Astrocyte (in vitro differentiated cells and primary cell): Measurements from ENCODE around the gene PLEKHG5. TPM values are rescaled to one million over a fixed set of nuclear protein-coding genes. Genes with fewer than 3 reads are reported as not detected.

Experiments used
- DNase-seq: peaks from one replicate; pipeline ENCODE4 v3.0.0-alpha.2; 2010; ENCODE audit warnings: low read depth
- FAIRE-seq: peaks from 2 replicates; lab custom pipeline; 2011; peaks lifted over from hg19 to GRCh38; lab: Jason Lieb, UNC
- H2AFZ ChIP-seq: 2 replicates; pipeline ENCODE4 v1.6.0; 2012; ENCODE audit warnings: low read depth, low read length, inconsistent platforms
- H3K27ac ChIP-seq: 2 replicates; pipeline ENCODE4 v1.5.1; 2011; ENCODE audit warnings: low read depth, low read length, inconsistent platforms
- H3K27me3 ChIP-seq: 2 replicates; pipeline ENCODE4 v1.6.0; 2011; ENCODE audit warnings: low read length, inconsistent platforms; ENCODE audit not compliant: insufficient read depth
- H3K36me3 ChIP-seq: 2 replicates; pipeline ENCODE4 v1.5.1; 2011; ENCODE audit warnings: low read length, inconsistent platforms; ENCODE audit not compliant: insufficient read depth
- H3K4me1 ChIP-seq: 2 replicates; pipeline ENCODE4 v1.5.1; 2011; ENCODE audit warnings: low read length, inconsistent platforms; ENCODE audit not compliant: insufficient read depth
- H3K4me2 ChIP-seq: 2 replicates; pipeline ENCODE4 v1.6.0; 2012; ENCODE audit warnings: low read length, inconsistent platforms
- H3K4me3 ChIP-seq: 2 replicates; pipeline ENCODE4 v1.5.1; 2011; ENCODE audit warnings: low read depth, mild to moderate bottlenecking, low read length, inconsistent platforms; ENCODE audit not compliant: insufficient read depth
- H3K79me2 ChIP-seq: 2 replicates; pipeline ENCODE4 v1.6.0; 2012; ENCODE audit warnings: mild to moderate bottlenecking, low read length, inconsistent platforms; ENCODE audit not compliant: insufficient read depth
- H3K9ac ChIP-seq: 2 replicates; pipeline ENCODE4 v1.6.0; 2012; ENCODE audit warnings: mild to moderate bottlenecking, low read length, inconsistent platforms
- H3K9me3 ChIP-seq: 2 replicates; pipeline ENCODE4 v1.5.1; 2012; ENCODE audit warnings: low read depth, mild to moderate bottlenecking, low read length, inconsistent platforms; ENCODE audit not compliant: insufficient read depth
- H4K20me1 ChIP-seq: 2 replicates; pipeline ENCODE4 v1.6.0; 2012; ENCODE audit warnings: low read length, inconsistent platforms; ENCODE audit not compliant: insufficient read depth
- H3K27ac Mint-ChIP-seq: one replicate; pipeline ENCODE4 v1.8.0; 2021; ENCODE audit warnings: mild to moderate bottlenecking, mixed read lengths; ENCODE audit not compliant: unreplicated experiment
- H3K27me3 Mint-ChIP-seq: one replicate; pipeline ENCODE4 v1.8.0; 2021; ENCODE audit warnings: low read depth, mixed read lengths; ENCODE audit not compliant: unreplicated experiment
- H3K36me3 Mint-ChIP-seq: one replicate; pipeline ENCODE4 v1.8.0; 2021; ENCODE audit warnings: low read depth, mixed read lengths; ENCODE audit not compliant: unreplicated experiment
- H3K4me1 Mint-ChIP-seq: one replicate; pipeline ENCODE4 v1.8.0; 2021; ENCODE audit warnings: low read depth, mixed read lengths; ENCODE audit not compliant: unreplicated experiment
- H3K4me3 Mint-ChIP-seq: one replicate; pipeline ENCODE4 v1.8.0; 2021; ENCODE audit warnings: mild to moderate bottlenecking, moderate library complexity, mixed read lengths; ENCODE audit not compliant: unreplicated experiment
- H3K9me3 Mint-ChIP-seq: one replicate; pipeline ENCODE4 v1.8.0; 2021; ENCODE audit warnings: mild to moderate bottlenecking, mixed read lengths; ENCODE audit not compliant: unreplicated experiment
- EZH2 ChIP-seq: IDR thresholded peaks from 2 replicates; pipeline ENCODE4 v1.6.1; 2012; ENCODE audit warnings: mild to moderate bottlenecking, low read length, inconsistent platforms; ENCODE audit not compliant: insufficient read depth
- total RNA-seq: library from RNA; stranded (reverse); gene quantifications from 2 replicates; pipeline ENCODE4 v1.2.1, GENCODE V29; 2021
- TF ChIP-seq, protein P1 (sequence below): IDR thresholded peaks from 2 replicates; pipeline ENCODE4 v1.5.1; 2011; ENCODE audit warnings: low read depth, mild to moderate bottlenecking, inconsistent platforms, low read length, moderate library complexity; ENCODE audit not compliant: insufficient read depth

Gene PLEKHG5
- total RNA-seq, 1 donor from 2014 or later, result 25.1 TPM

DNA sequence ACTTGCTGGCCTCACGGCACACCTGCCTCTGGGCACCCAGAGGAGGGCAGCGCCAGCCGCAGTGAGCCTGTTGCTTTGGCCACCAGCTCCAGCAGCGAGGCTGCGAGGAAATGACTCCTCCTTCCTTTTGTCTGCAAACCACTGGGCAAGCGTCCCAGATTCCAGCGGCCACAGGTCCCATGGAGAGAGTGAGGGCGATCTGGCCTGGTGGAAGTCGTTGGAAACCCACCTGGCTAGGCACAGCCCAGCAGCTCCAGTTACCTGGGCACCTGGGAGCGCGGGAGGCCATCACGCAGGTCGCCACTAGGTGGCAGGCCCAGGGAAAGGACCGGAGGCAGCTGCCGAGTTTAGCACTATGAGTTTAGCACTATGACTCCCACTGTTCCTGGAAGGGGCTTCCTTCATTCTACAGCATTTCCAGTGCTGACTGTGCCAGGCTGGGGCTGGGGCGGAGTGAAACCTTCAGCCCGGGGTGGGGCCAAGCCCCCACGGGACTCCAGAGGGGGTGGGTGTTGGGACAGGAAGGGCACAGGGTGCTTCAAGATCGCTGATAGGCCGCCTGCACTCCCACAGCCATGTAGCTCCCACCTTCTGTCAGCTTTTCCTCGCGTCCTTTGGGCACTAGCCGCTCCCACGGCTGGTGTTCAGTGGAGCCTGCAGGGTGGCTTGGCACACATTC lies 68.0 kb downstream of the PLEKHG5 start:
- Mint-ChIP-seq H3K9me3 (no peaks in the 10 kb centered on the region), H3K36me3 (no peaks in the 10 kb centered on the region), H3K27me3 (peaks cover 59% of the 10 kb centered on the region), H3K4me1 (no peaks in the 10 kb centered on the region), H3K27ac (peak overlapping the region; percentile 7), H3K4me3 (no peak overlapping the region)
- Histone ChIP-seq H3K27me3 (peaks cover 56% of the 10 kb centered on the region), H3K27ac (no peak overlapping the region), H4K20me1 (no peaks in the 10 kb centered on the region), H3K4me2 (peak overlapping the region; percentile 22), H3K36me3 (no peaks in the 10 kb centered on the region), H3K9ac (no peak overlapping the region), H3K4me3 (no peak overlapping the region), H3K79me2 (no peaks in the 10 kb centered on the region), H2AFZ (no peak overlapping the region), H3K4me1 (peaks cover 22% of the 10 kb centered on the region), H3K9me3 (no peaks in the 10 kb centered on the region)
- TF ChIP-seq, protein P1, sequence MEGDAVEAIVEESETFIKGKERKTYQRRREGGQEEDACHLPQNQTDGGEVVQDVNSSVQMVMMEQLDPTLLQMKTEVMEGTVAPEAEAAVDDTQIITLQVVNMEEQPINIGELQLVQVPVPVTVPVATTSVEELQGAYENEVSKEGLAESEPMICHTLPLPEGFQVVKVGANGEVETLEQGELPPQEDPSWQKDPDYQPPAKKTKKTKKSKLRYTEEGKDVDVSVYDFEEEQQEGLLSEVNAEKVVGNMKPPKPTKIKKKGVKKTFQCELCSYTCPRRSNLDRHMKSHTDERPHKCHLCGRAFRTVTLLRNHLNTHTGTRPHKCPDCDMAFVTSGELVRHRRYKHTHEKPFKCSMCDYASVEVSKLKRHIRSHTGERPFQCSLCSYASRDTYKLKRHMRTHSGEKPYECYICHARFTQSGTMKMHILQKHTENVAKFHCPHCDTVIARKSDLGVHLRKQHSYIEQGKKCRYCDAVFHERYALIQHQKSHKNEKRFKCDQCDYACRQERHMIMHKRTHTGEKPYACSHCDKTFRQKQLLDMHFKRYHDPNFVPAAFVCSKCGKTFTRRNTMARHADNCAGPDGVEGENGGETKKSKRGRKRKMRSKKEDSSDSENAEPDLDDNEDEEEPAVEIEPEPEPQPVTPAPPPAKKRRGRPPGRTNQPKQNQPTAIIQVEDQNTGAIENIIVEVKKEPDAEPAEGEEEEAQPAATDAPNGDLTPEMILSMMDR, result peak; percentile 41
- no peak for TF ChIP-seq EZH2
- FAIRE-seq, result no peak
- DNase-seq, result peak; percentile 48

DNA sequence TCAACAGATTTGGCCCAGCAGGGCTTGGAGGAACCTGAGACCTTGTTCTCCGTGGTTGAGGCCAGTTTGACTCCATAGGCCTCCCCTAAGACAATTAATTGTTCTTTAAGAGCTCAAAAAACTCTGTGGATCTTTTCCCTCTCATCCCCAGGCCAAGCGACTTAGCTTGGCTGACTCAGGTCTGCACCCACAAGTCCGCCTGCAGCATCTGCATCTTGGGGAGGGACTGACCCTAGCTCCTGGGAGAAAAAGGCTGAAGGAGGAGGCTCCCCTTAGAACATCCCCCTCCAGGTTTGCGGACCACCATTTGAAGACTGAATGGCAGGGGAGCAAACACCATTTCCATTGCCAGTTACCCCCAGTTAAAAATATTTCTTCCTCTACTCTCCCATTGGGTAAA lies 70.2 kb downstream of the PLEKHG5 start:
- Histone ChIP-seq H2AFZ (no peak overlapping the region), H3K27me3 (peaks cover 73% of the 10 kb centered on the region), H3K4me1 (peaks cover 22% of the 10 kb centered on the region), H3K36me3 (no peaks in the 10 kb centered on the region), H3K79me2 (no peaks in the 10 kb centered on the region), H3K9me3 (no peaks in the 10 kb centered on the region), H3K27ac (no peak overlapping the region), H3K4me2 (no peak overlapping the region), H3K9ac (no peak overlapping the region), H3K4me3 (no peak overlapping the region), H4K20me1 (no peaks in the 10 kb centered on the region)
- FAIRE-seq, result no peak
- H3K4me3 Mint-ChIP-seq, result no peak overlapping the region
- H3K36me3 Mint-ChIP-seq, result peaks cover 2% of the 10 kb centered on the region
- no peak for DNase-seq
- H3K27ac Mint-ChIP-seq, result peak overlapping the region; percentile 34
- H3K4me1 Mint-ChIP-seq, result no peaks in the 10 kb centered on the region
- TF ChIP-seq, protein P1, result no peak
- TF ChIP-seq EZH2, result no peak
- peaks cover 61% of the 10 kb centered on the region for H3K27me3 Mint-ChIP-seq
- no peaks in the 10 kb centered on the region for H3K9me3 Mint-ChIP-seq

DNA sequence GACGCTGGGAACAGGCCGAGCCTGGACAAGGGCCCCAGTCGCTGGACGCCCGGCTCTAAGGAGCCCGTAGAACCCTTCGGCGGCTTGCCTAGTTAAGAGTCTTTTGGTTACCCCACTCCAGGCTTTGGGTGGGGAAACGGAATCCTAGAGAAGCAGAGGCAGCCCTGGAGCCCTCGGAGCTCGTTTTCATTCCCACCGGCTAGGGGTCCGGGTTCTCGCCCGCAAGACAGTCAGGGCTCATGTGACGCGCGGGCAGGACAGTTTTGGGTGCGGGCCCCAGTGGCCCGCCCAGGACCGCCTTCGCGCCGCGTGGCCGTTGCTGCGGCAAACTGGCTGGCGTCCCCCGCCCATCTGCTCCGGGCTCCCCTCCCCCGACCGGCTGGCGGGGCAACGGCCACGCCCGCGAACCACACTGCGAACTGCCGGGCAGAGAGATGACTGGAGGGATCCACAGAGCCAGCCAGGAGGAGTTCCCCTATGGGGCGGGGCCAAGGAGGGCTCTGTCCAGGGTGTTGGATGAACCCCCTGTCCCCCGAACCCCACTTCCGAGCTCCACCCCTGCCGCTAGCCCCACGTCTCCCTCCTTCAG lies 70.9 kb downstream of the PLEKHG5 start:
- FAIRE-seq, result no peak
- Mint-ChIP-seq H3K4me1 (no peaks in the 10 kb centered on the region), H3K36me3 (peaks cover 5% of the 10 kb centered on the region), H3K9me3 (peaks cover 4% of the 10 kb centered on the region), H3K27me3 (peaks cover 59% of the 10 kb centered on the region), H3K27ac (peak overlapping the region; percentile 77), H3K4me3 (no peak overlapping the region)
- Histone ChIP-seq H3K9ac (no peak overlapping the region), H3K36me3 (no peaks in the 10 kb centered on the region), H3K79me2 (no peaks in the 10 kb centered on the region), H3K4me1 (peaks cover 22% of the 10 kb centered on the region), H2AFZ (no peak overlapping the region), H3K27ac (no peak overlapping the region), H3K4me2 (peak overlapping the region; percentile 70), H3K9me3 (no peaks in the 10 kb centered on the region), H4K20me1 (no peaks in the 10 kb centered on the region), H3K27me3 (peaks cover 72% of the 10 kb centered on the region), H3K4me3 (no peak overlapping the region)
- TF ChIP-seq, protein P1, result no peak
- TF ChIP-seq EZH2, result peak; percentile 62
- DNase-seq, result no peak
